ENCODE results near the gene TAS1R1.

- TF ChIP-seq CHD4 (IDR thresholded peaks at IDR 0.05; ENCODE audit: borderline replicate concordance) (no peak), CTCF (IDR thresholded peaks at IDR 0.05) (no peak)
These were observed 33.9 kb downstream of the TAS1R1 start for GRCh38 chr1:6588893-6589520.

All from A549 (cell line).